Peyer's patch (tissue), 4 donors: ENCODE data around the gene PPM1J.

ENCODE experiments used
- POLR2A ChIP-seq, 2 donors: fragments of 450-650 bp; IDR thresholded peaks; one replicate each; pipeline ENCODE4 v1.5.1; 2017; ENCODE audit warnings: antibody characterized with exemption in 2 of 2, mild to moderate bottlenecking in 2 of 2, moderate library complexity in 2 of 2
- TF ChIP-seq, protein P1 (sequence below), 6 experiments: fragments of 450-650 bp in 4 of 6; fragments of 200-600 bp in 2 of 6; sonication (generic) in 1 of 6; IDR thresholded peaks; one replicate each; pipeline ENCODE4 v1.5.1; 2017 to 2019; ENCODE audit warnings: antibody characterized with exemption in 6 of 6, mild to moderate bottlenecking in 3 of 6, moderate library complexity in 1 of 6

DNA sequence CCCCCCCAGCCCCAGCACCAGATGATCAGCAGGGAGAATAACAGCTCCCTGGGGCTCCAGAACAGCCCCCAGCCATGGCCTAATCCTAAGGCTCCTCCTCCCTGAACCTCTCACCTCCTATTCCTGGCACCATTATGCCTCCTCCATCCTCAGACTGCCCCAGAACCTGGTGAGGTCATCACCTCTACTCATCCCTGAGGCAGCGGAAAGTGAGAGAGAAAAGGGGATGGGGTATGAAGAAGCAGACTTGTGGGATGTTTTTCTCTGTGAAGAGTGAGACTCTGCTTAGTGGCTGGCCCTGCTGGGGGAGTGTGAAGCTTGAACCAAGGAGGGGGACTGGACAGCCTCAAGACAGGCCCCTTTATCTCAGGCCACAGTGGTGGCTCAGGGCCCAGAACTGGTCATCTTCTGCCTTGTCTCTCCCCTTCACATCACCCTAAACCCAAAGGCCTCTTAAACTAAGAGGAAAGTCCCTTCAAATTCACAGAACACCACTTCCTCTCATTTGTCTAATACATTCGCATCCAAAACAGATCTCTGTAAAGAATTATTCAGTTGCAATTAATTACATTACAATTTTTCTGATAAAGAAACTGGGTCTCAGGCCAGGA is 2.2 kb upstream of the PPM1J start:
- TF ChIP-seq, protein P1, sequence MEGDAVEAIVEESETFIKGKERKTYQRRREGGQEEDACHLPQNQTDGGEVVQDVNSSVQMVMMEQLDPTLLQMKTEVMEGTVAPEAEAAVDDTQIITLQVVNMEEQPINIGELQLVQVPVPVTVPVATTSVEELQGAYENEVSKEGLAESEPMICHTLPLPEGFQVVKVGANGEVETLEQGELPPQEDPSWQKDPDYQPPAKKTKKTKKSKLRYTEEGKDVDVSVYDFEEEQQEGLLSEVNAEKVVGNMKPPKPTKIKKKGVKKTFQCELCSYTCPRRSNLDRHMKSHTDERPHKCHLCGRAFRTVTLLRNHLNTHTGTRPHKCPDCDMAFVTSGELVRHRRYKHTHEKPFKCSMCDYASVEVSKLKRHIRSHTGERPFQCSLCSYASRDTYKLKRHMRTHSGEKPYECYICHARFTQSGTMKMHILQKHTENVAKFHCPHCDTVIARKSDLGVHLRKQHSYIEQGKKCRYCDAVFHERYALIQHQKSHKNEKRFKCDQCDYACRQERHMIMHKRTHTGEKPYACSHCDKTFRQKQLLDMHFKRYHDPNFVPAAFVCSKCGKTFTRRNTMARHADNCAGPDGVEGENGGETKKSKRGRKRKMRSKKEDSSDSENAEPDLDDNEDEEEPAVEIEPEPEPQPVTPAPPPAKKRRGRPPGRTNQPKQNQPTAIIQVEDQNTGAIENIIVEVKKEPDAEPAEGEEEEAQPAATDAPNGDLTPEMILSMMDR (IDR thresholded peaks at IDR 0.05), result no peak
- no peak for TF ChIP-seq POLR2A (IDR thresholded peaks at IDR 0.05)
